Mucosa of stomach (tissue), 1 donor: Measurements from ENCODE around the gene INPP5B.
A peak's percentile ranks its signal among the peaks of the same experiment; 100 is the strongest.
"Not testable (repeated sequence)": the region's sequence is repeated elsewhere in the genome, so short reads cannot be mapped to it uniquely, and the experiment has no call there.

Experiments used
- H3K27me3 ChIP-seq: one replicate; pipeline ENCODE4 v1.7.0; 2013; ENCODE audit warnings: mild to moderate bottlenecking, low read length; ENCODE audit not compliant: control insufficient read depth, insufficient read depth
- H3K36me3 ChIP-seq: one replicate; pipeline ENCODE4 v1.7.0; 2013; ENCODE audit warnings: low read length; ENCODE audit not compliant: control insufficient read depth, insufficient read depth
- H3K4me1 ChIP-seq: one replicate; pipeline ENCODE4 v1.7.0; 2013; ENCODE audit warnings: mild to moderate bottlenecking, low read length; ENCODE audit not compliant: control insufficient read depth, insufficient read depth
- H3K4me3 ChIP-seq: one replicate; pipeline ENCODE4 v1.7.0; 2013; ENCODE audit warnings: low read length
- H3K9ac ChIP-seq: one replicate; pipeline ENCODE4 v1.7.0; 2013; ENCODE audit warnings: mild to moderate bottlenecking, low read length, moderate library complexity
- H3K9me3 ChIP-seq: one replicate; pipeline ENCODE4 v1.7.0; 2013; ENCODE audit warnings: mild to moderate bottlenecking, low read length, moderate library complexity; ENCODE audit not compliant: control insufficient read depth
- donor health status: Pancreatic carcinoma.

Gene INPP5B

GRCh38 chr1:37945251-37945650 lies 1.6 kb downstream of the INPP5B start:
- no peaks in the 10 kb centered on the region for H3K27me3 ChIP-seq
- no peak overlapping the region for H3K4me3 ChIP-seq
- no peaks in the 10 kb centered on the region for H3K9me3 ChIP-seq
- H3K4me1 ChIP-seq, result peaks cover 27% of the 10 kb centered on the region
- peaks cover 7% of the 10 kb centered on the region for H3K36me3 ChIP-seq
- H3K9ac ChIP-seq, result no peak overlapping the region

DNA sequence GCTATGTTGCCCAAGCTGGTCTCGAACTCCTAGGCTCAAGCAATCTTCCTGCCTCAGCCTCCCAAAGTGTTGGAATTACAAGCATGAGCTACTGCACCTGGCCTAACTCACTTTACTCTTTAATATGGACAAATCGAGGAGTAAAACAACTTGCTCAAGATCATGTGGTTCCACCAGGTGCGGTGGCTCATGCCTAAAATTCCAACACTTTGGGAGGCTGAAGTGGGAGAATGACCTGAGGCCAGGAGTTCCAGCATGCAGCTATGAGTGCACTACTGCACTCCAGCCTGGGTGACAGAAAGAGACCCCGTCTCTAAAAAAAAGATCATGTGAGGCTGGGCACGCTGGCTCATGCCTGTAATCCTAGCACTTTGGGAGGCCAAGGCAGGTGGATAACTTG lies 2.0 kb downstream of the INPP5B start:
- H3K27me3 ChIP-seq, result no peaks in the 10 kb centered on the region
- H3K4me3 ChIP-seq, result no peak overlapping the region
- peaks cover 31% of the 10 kb centered on the region for H3K4me1 ChIP-seq
- H3K9ac ChIP-seq, result no peak overlapping the region
- H3K9me3 ChIP-seq, result no peaks in the 10 kb centered on the region
- peaks cover 7% of the 10 kb centered on the region for H3K36me3 ChIP-seq

DNA sequence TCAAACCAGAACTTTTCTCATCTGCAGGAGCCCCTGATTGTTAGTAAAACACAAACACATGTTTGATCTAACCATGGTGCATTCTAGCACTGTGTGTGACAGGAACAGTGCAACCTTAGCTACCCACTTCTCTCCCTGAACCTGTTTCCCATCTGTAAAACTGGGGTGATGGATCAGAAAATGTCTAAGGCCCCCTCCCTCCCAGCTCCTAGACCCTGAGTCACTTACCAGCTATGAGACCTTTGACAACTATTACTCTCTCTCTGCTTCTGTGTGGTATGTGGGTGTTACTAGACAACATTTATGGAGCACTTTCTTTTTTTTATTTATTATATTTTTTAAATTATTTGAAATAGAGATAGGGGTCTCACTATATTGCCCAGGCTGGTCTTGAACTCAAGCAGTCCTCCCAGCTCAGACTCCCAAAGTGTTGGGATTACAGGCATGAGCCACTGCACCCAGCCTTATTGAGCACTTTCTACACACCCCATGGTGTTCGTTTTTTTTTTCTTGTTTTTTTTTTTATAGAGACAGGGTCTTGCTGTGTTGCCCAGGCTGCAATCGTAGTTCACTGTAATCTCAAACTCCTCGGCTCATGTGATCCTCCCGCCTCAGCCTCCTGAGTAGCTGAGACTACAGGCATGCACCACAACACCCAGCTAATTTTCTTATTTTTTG lies 2.6 kb downstream of the INPP5B start:
- Histone ChIP-seq H3K4me3 (no peak overlapping the region), H3K27me3 (no peaks in the 10 kb centered on the region), H3K36me3 (peaks cover 7% of the 10 kb centered on the region)

DNA sequence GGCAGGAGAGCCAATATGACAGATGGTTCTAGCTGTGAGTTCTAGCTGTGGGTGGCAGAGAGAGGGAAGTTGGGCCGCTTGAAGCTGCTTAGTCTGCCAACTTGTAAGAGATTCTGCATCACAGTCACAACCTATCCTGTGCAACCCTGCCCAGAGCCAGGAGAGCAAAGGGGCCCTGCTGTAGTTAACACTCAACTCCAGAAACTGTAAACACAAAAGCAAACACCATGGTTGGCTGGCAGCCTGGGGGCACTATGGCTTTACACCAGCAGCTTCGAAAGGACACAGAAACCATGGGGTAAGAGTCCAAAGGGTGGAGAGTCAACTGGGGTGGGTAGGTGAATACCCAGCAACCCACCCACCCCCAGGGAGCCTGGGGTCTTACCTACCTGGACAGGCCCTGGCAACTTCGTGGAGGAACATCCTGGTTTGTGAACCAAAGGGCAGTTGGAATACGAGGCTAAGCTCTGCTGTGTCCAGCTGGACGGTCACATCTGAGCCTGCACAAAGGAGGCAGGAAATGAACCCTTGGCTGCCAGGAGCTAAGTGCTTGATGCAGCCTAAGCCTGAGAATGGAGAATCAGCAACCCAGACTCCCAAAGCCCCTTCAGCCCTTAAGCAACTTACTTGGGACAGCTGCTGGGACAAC lies 6.4 kb downstream of the INPP5B start:
- Histone ChIP-seq H3K36me3 (peaks cover 7% of the 10 kb centered on the region), H3K4me1 (peaks cover 17% of the 10 kb centered on the region), H3K9me3 (no peaks in the 10 kb centered on the region), H3K4me3 (no peak overlapping the region), H3K9ac (peak overlapping the region; percentile 15), H3K27me3 (no peaks in the 10 kb centered on the region)

More for the DNA sequence above, 2.6 kb downstream of the INPP5B start:
- Histone ChIP-seq H3K9me3 (no peaks in the 10 kb centered on the region), H3K9ac (no peak overlapping the region), H3K4me1 (peaks cover 34% of the 10 kb centered on the region)

GRCh38 chr1:37936760-37937159 lies 10.1 kb downstream of the INPP5B start:
- H3K4me1 ChIP-seq, result peaks cover 17% of the 10 kb centered on the region
- not testable (repeated sequence) for H3K9me3 ChIP-seq, H3K4me3 ChIP-seq, H3K36me3 ChIP-seq, H3K27me3 ChIP-seq, H3K9ac ChIP-seq

- no peak overlapping the region for H3K4me3 ChIP-seq
- H3K36me3 ChIP-seq, result no peaks in the 10 kb centered on the region
- H3K4me1 ChIP-seq, result peaks cover 10% of the 10 kb centered on the region
- H3K9me3 ChIP-seq, result no peaks in the 10 kb centered on the region
- H3K27me3 ChIP-seq, result no peaks in the 10 kb centered on the region
- H3K9ac ChIP-seq, result no peak overlapping the region
Measured at GRCh38 chr1:37932759-37933158, 14.1 kb downstream of the INPP5B start.

DNA sequence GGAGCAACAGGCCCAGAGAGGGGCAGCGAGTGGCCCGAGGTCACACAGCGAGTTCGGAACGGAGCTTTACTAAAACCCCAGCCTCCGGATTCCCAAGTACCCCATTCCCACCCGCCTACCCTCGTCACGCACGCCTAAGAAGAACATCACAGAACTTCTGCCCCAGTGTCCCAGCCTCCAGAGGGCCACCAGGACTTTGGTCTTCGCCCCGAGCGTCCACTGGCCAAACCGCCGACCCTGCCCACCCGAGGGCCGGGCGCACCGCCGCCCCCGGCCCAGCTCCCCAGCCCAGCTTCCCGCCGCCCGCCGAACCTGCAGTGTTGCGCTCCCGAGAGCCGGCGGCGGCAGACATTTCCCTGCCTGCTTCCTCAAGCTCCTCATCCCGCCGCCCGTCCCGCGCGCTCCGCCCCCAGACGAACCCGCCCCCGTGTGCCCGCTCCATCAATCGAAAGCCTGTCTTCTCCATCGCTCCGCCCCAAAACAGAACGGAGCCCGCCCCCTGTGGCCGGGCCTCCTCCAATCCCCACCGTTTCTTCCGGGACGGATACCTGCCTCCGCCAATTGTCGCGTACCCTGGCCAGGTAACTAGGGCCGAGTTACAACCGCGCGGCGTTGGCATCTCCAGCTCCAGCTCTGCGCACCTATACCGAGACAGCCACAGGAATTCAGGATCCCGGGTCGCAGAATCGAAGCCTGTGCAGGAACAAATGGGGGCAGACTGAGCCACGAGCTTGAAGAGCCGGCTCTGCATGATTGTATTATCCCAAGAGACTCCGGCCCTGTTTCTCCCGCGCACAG lies 15.3 kb downstream of the INPP5B start:
- Histone ChIP-seq H3K36me3 (no peaks in the 10 kb centered on the region), H3K9me3 (no peaks in the 10 kb centered on the region), H3K4me3 (peak overlapping the region; percentile 35), H3K9ac (peak overlapping the region; percentile 85), H3K4me1 (peaks cover 10% of the 10 kb centered on the region), H3K27me3 (no peaks in the 10 kb centered on the region)

DNA sequence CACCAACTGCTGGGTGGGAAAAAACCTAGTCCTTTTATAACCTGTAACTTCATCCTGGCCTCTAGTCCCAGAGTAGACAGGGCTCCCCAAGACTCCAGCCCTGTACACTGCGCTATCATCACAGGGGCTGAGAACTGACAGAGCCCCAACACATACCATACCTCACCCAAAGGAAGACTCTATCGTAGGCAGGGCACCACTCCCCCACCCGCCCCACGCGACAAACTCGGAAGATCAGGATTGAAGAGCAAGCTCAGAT lies 15.8 kb downstream of the INPP5B start:
- Histone ChIP-seq H3K9me3 (no peaks in the 10 kb centered on the region), H3K36me3 (no peaks in the 10 kb centered on the region), H3K27me3 (no peaks in the 10 kb centered on the region), H3K4me1 (peaks cover 10% of the 10 kb centered on the region), H3K4me3 (peak overlapping the region; percentile 35), H3K9ac (peak overlapping the region; percentile 85)

DNA sequence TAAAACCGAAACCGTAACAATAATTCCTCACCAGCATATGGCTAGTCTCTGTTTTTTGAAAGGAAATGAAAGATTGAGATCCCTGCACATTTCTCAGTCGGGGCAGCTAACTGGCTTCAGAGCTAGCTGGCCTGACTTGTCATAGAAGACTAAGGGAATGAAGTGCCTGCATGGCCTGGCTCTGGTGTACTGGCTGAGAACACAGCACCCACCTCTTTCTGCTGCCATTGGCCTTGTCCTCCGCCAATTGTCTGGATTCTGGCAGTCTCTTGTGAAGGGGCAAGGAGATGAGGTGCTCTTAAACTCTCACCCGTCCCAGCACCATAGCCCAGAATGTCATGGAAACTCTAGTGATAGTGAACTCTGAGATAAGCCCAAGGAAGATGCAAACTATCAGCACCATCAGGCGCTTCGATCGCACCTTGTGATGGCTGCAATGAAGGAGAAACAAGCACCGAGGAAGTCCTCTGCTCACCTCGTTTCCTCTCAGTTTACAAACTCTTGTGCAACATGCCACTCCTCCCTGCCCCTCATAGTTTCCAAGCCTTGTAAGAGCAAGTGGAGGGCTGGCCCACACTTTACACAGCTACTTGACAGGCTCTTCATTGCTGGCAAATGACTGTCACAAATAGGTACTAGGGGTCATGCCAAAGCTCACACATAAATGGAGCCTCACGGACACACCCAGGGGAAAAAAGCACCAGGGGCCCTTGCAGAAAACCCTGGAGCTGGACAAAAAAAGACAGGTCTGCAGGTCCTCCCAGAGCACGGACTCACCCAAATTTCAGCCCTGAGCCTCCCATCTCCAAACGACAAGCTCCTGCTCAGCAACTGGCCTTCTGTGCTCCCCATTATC lies 16.4 kb downstream of the INPP5B start:
- Histone ChIP-seq H3K9ac (peak overlapping the region; percentile 85), H3K9me3 (no peaks in the 10 kb centered on the region), H3K4me3 (peak overlapping the region; percentile 35), H3K27me3 (no peaks in the 10 kb centered on the region), H3K4me1 (peaks cover 10% of the 10 kb centered on the region), H3K36me3 (no peaks in the 10 kb centered on the region)

DNA sequence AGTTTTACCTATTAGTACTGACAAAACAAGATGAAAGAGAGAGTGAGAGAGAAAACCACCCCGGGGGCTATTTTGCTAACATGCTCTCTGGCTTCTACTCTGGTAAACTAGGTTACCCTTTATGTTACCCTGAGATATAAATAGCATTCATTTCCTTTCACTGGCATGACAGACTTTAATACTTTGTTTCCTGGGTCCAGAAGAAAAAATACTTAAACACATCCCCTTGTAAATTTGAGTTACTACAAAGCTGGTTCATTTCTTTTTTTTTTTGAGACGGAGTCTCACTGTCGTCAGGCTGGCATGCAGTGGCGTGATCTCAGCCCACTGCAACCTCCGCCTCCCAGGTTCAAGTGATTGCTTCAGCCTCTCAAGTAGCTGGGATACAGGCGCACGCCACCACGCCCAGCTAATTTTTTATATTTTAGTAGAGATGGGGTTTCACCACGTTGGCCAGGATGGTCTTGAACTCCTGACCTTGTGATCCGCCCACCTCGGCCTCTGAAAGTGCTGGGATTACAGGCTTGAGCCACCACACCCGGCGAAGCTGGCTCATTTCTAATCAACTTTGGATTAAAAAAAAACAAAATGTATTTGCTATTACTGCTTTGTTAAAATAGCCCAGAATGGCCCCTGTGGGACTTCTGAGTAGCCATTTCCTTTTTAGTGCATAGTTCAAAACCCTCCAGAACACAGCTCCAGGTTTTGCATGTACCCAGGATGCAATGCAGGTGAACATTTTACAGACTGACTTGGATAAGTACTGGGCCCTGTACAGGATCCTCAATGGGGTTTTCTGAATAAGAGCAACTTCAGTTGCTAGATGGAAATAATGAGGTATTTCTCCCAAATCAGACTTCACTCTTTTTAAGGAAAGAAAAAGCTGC lies 20.6 kb downstream of the INPP5B start:
- H3K9me3 ChIP-seq, result no peaks in the 10 kb centered on the region
- no peaks in the 10 kb centered on the region for H3K36me3 ChIP-seq
- H3K4me3 ChIP-seq, result no peak overlapping the region
- peaks cover 10% of the 10 kb centered on the region for H3K4me1 ChIP-seq
- no peak overlapping the region for H3K9ac ChIP-seq
- no peaks in the 10 kb centered on the region for H3K27me3 ChIP-seq

- Histone ChIP-seq H3K9me3 (no peaks in the 10 kb centered on the region), H3K9ac (no peak overlapping the region), H3K36me3 (no peaks in the 10 kb centered on the region), H3K4me3 (no peak overlapping the region), H3K27me3 (no peaks in the 10 kb centered on the region), H3K4me1 (peaks cover under 1% of the 10 kb centered on the region)
Measured at GRCh38 chr1:37925316-37925715, 21.5 kb downstream of the INPP5B start.
